ENCODE results near the gene FOXJ1.

Gene FOXJ1

DNA sequence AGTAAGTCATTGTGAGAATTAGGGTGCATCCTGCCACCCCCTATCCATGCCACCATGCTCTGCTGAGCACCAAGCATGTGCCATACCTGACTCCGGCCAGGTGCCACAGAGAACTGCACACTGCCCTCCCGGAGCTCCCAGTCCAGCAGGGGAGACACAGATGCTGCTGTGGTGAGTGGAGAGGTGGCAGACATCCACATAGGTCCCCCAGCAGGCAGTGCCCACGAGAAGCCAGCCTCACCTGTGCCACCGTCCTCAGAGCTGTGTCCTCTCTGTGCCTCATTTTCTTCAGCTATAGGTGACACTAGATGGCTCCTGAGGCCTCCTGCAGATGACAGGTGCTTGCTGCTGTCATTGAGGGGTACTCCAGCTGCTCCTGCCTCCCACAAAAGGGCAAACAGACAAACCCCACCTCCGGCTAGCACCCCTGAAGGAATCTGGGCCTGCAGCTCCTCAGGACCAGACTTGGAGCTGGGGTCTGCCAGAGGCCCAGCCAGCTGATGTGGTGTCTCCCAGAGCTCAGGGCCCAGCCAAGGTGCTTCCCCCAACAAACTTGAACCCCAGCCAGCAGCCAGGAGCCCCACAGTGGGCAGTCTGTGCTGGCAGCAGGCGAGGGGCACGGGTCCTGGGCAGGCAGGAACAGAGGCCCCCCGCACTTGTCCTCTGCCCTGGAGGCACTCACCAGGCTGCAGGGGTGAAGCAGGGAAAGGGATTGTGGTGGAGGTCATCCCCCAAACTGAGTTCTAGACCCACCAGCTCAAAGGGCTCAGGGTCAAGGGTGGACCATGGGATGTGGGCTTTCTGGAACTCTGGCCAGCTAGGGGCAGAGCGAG, 17.1 kb downstream of the FOXJ1 start:
- DNase-seq (ENCODE audit: low read depth) = no peak
- TF ChIP-seq, protein P1, sequence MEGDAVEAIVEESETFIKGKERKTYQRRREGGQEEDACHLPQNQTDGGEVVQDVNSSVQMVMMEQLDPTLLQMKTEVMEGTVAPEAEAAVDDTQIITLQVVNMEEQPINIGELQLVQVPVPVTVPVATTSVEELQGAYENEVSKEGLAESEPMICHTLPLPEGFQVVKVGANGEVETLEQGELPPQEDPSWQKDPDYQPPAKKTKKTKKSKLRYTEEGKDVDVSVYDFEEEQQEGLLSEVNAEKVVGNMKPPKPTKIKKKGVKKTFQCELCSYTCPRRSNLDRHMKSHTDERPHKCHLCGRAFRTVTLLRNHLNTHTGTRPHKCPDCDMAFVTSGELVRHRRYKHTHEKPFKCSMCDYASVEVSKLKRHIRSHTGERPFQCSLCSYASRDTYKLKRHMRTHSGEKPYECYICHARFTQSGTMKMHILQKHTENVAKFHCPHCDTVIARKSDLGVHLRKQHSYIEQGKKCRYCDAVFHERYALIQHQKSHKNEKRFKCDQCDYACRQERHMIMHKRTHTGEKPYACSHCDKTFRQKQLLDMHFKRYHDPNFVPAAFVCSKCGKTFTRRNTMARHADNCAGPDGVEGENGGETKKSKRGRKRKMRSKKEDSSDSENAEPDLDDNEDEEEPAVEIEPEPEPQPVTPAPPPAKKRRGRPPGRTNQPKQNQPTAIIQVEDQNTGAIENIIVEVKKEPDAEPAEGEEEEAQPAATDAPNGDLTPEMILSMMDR (conservative IDR thresholded peaks at IDR 0.05; ENCODE audit: low read depth, low read length) = no peak
- H3K4me3 ChIP-seq (ENCODE audit: low read depth, low read length) = no peak overlapping the region

DNA sequence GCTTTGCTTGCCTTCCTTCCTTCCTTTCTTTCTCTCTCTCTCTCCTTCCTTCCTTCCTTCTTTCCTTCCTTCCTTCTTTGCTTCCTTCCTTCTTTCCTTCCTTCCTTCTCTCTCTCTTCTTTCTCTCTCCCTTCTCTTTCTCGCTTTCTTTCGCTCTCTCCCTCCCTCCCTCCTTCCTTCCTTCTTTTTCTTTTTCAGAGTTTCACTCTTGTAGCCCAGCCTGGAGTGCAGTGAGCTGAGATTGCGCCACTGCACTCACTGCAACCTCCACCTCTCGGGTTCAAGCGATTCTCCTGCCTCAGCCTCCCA, 17.9 kb downstream of the FOXJ1 start:
- H3K4me3 ChIP-seq (ENCODE audit: low read depth, low read length) = no peak overlapping the region
- TF ChIP-seq, protein P1 (conservative IDR thresholded peaks at IDR 0.05; ENCODE audit: low read depth, low read length) = no peak
- DNase-seq (ENCODE audit: low read depth) = no peak

DNA sequence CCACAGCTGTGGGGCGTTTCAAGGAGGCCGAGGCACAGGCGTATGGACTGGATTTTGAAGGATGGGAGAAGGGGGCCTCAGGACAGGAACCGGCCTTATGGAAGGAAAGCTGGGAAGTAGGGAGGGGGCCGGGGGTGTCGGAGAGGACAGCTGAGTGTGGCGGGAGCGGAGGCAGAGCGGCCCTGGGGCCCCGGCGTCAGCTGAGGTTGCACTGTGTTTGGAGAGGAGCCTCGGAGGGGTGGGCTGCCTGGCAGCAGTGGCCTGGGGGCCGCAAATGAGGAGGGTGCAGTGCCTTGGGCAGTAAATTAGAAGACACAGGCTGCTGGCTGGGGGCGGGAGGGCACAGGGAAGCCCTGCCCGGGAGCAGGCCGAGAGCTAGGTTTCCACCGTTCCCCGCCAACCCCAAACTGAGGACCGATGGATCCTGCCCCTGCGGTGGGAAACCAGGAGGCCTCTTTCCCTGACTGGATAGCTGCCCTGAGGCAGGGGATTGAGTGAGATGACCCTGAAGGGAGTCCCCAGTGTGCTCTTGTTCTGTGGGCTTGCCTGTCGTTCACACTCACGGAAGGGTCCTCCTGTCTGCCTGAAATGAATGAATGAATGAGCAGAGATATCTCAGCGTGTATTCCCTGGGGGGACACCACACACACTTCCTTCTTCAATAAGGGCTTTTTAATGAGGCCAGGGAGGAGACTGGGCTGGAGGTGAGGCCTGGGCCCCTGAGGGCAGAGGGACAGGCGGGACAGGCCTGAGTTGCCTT, 18.4 kb downstream of the FOXJ1 start:
- TF ChIP-seq, protein P1 (conservative IDR thresholded peaks at IDR 0.05; ENCODE audit: low read depth, low read length) = no peak
- no peak for DNase-seq (ENCODE audit: low read depth)
- H3K4me3 ChIP-seq (ENCODE audit: low read depth, low read length) = no peak overlapping the region

- TF ChIP-seq, protein P1 (conservative IDR thresholded peaks at IDR 0.05; ENCODE audit: low read depth, low read length) = no peak
- peak overlapping the region; percentile 41 for H3K4me3 ChIP-seq (ENCODE audit: low read depth, low read length)
- DNase-seq (ENCODE audit: low read depth) = peak; percentile 28
These were observed 19.1 kb downstream of the FOXJ1 start for GRCh38 chr17:76121932-76122430.

- DNase-seq (ENCODE audit: low read depth) = no peak
- no peak overlapping the region for H3K4me3 ChIP-seq (ENCODE audit: low read depth, low read length)
- TF ChIP-seq, protein P1 (conservative IDR thresholded peaks at IDR 0.05; ENCODE audit: low read depth, low read length) = no peak
These were observed 20.4 kb downstream of the FOXJ1 start for GRCh38 chr17:76120658-76121008.

DNA sequence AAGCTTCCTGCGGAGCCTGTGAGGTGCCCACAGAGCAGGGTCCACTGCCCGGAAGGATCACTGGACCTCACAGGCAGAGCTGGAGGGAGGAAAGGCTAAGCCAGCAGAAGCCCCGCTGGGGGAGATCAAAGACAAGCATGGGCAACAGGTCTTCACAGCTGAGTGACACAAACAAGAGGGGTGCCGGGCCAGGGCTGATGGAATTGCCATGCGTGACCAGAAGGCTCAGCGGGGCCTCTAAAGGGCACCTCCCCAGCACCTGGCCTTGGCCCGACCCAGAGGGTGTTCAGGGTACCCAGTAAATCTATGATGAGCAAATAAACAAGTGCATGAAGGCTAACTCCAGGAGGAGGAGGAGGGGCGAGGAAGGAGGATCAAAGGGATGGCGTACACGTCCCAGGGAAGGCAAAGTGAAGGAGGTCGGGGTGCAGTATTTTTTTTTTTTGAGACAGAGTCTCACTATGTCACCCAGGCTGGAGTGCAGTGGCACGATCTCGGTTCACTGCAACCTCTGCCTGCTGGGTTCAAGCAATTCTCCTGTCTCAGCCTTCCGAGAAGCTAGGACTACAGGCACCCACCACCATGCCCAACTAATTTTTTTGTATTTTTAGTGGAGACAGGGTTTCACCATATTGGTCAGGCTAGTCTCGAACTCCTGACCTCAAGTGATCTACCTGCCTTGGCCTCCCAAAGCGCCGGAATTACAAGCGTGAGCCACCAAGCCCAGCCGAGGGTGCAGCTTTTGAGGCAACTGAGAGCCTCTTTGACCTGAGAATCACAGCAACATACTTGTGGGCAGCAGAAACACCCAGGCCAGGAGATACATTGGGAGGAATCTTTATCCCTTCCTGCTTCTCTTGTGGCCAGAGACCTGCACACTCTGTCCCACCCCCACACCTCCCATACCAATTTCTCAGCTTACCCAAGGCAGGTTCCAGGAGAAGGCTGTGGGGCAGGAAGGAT, 21.4 kb downstream of the FOXJ1 start:
- no peak overlapping the region for H3K4me3 ChIP-seq (ENCODE audit: low read depth, low read length)
- TF ChIP-seq, protein P1 (conservative IDR thresholded peaks at IDR 0.05; ENCODE audit: low read depth, low read length) = no peak
- DNase-seq (ENCODE audit: low read depth) = no peak

Measured in choroid plexus epithelial cell (primary cell).